IPS DF 4.7 (cell line): ENCODE data around the gene MAK.
"Not testable (repeated sequence)": the region's sequence is repeated elsewhere in the genome, so short reads cannot be mapped to it uniquely, and the experiment has no call there.

Source experiments
- DNase-seq: peaks from one replicate; pipeline ENCODE4 v3.0.0-alpha.2; 2013; ENCODE audit warnings: low spot score; ENCODE audit errors: extremely low read depth

Gene MAK

GRCh38 chr6:10853849-10854300 lies 15.5 kb upstream of the MAK start:
- DNase-seq: not testable (repeated sequence)

GRCh38 chr6:10852361-10852960 lies 14.1 kb upstream of the MAK start:
- no peak for DNase-seq

DNA sequence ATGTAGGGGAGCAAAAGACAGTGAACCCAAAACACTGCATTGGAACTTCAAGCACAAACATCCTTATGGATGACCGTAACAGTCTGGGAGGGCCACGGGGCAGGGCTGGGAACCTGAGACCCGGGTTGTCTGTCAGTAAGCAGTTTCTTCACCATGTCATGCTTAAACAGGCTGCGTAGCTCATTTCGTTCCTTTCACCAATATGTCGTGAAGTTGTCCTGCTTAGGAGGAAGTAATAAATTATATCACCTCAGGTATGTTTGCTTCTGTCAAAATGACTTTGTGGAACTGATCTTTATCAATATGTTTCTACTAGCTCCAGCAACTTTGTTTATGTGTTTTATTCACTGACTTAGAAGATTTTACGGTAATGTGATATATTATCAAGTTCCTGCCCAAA lies 12.4 kb upstream of the MAK start:
- no peak for DNase-seq

DNA sequence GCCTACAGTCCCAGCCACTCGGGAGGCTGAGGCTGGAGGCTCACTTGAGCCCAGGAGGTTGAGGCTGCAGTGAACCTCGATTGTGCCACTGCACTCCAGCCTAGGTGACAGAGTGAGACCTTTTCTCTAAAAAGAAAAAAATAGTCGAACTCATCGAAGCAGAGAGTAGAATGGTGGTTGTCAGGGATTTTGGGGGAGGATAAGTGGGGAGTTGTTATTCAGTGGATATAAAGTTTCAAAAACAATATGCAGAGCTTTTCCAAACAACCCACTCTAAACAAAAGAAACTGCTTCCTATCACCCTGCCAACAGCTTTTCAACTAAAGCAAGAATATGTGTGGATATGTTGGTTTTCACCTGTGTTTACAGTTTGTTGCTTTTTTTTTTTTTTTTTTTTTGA lies 11.6 kb upstream of the MAK start:
- DNase-seq: no peak

- no peak for DNase-seq
These were observed 9.3 kb upstream of the MAK start for GRCh38 chr6:10847684-10848083.

- DNase-seq: no peak
These were observed 5.2 kb upstream of the MAK start for GRCh38 chr6:10843554-10843953.

DNA sequence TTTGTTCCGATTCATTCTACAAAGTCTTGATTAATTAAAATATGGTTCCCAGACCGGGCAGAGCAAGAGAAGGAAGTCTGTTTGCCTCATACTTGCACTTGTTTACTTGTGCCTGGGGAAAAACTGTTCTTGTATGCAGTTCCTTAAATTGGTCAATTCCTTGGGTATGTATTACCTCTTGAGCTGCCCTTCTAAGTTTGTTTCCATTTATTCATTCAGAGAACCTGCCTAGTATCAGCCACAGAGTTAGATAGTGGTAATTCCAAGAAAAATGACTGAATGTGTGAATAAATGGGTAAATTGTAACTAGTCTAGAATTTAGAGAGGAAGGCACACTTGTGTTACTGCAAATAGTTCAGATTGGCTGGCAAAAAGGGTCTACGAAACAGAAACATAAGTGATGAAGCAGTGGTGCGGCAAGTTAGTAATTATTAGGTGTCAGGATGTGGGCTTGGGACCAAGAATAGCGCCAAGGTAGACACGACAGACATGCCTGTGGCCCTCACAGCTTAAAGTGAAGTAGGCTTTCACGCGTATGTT lies 525 bp upstream of the MAK start:
- DNase-seq: no peak

DNA sequence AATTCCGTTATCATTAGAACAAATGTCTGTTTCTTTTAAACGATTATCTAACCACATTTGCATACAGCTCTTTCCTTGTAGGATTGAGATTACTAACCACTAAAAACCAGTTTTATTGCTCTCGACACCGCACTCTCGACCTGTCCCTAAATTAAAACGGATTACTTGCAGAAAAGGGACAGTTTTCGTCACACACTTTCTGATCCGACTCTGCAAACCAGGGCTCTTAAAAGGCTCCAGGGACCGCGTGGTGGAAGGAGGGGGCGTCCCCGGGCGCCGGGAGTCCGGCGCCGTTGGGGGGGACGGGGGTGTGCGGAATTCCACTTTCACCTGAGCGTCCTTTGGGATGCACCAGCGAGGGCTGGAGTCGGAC lies 731 bp downstream of the MAK start:
- DNase-seq: no peak

DNA sequence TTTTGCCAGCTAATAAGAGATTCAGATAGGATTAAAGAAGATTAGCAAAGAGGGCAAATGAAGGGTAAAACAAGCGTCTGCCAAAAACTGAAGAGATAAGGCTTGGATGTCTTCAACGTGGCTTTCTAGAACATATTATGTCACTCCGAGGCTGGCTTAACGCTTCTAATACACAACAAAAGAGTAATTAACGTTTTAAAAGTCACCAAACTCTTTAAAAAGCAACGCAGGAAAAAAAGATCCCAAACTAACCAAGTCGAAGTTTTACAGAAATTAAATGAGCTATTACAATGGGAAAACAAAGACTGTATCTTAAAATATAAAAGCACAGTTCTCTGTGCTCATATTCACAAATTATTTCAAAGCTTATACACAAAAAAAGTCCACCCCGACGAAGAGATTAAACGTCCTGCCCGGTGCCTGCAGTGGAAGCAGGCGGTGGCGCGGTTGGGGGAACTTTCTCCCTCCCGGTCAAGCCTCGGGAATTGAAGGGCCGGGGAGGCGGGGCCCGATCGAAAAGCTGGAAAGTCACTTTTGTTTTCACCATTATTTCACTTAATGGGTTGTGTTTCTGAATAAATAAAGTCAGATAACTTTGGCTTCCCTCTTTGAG lies 1.2 kb downstream of the MAK start:
- no peak for DNase-seq

- no peak for DNase-seq
These were observed 3.5 kb downstream of the MAK start for GRCh38 chr6:10834823-10835222.

DNA sequence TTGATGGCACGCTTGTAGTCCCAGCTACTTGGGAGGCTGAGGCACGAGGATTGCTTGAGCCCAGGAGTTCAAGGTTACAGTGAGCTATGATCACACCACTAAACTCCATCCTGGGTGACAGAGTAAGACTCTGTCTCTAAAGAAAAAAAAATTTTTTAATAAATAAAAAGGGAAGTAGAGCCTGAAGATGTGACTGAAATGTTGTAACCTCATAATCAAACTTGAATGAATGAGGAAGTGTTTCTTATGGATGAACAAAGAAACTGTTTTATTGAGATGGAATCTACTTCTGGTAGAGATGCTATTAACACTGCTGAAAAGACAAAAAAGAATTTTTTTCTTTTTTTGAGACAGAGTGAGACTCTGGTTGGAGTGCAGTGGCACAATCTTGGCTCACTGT lies 6.7 kb downstream of the MAK start:
- no peak for DNase-seq

DNA sequence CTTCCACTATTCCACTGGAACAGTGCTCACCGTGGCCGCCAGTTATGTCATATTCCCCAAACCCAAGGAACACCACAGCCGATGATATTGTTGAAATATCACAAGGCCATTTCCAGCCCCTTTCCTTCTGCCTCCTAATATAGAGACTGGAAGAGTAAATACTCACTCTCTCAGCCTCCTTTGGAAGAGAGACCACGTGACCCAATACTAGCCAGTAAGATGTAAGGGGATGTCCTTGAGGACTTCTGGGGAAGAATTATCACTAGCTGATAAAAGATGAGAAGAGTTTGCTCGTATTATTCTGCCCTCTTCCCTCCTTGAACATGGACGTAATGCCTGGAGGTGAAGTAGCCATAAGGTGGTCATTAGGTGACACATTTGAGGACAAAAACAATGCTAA lies 13.5 kb downstream of the MAK start:
- DNase-seq: no peak

DNA sequence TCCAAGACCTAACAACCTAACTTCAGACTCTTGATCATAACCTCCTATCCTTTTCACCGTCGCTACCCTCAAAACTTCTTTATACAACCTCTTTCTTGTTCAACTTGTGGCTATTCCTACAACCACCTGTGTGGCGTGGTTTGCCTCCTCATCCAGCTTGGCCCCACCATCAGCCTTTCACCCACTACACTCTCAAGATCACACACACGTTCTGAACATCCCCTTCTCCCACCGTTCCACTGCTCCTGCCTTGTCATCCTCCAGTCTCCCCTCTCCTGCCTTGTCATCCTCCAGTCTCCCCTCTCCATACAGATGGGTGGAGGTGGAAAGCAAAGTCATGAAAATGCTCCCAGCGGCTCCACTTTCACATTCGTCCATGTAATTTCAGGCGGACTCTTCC lies 14.0 kb downstream of the MAK start:
- no peak for DNase-seq

- not testable (repeated sequence) for DNase-seq
These were observed 24.2 kb downstream of the MAK start for GRCh38 chr6:10814176-10814575.

GRCh38 chr6:10809098-10809497 lies 29.2 kb downstream of the MAK start:
- no peak for DNase-seq

DNA sequence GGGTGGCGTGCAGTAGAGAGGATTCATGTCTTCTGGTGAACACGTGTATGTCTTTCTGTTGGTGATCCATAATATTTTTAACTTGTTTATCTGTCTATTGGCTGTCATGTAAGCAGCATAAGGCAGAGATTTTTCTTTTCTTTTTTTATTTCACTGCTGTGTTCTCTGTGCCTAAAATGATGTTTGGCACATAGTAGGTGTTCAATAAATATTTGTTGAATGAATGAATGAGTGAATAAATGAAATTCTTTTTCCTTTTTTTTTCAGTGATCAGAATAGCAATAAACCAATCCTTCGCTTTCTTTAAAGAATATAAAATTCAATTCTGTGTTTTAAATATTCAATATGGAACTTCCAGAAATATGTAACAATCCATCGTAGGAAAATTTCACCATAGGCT lies 30.0 kb downstream of the MAK start:
- DNase-seq: no peak

- DNase-seq: no peak
These were observed 37.0 kb downstream of the MAK start for GRCh38 chr6:10801224-10801848.

GRCh38 chr6:10800810-10801209 lies 37.5 kb downstream of the MAK start:
- no peak for DNase-seq

DNA sequence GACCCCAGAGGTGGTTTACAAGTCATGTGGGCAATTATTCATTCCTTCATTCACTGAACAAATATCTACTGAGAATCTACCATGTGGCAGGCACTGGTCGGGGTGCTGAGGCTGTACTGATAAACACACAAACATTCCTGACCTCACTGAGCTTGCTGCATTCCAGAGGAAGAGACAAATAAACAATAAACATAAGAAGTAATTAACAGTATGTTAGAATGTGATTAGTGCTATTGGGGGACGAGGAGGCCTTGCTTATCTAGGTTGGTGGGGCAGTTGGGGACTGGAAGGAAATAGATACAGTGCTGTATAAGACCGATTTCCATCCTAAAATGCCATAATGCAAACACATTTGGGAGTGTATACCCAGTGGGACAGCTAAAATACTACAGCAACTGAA lies 44.1 kb downstream of the MAK start:
- no peak for DNase-seq

- no peak for DNase-seq
These were observed 44.6 kb downstream of the MAK start for GRCh38 chr6:10793695-10794094.

DNA sequence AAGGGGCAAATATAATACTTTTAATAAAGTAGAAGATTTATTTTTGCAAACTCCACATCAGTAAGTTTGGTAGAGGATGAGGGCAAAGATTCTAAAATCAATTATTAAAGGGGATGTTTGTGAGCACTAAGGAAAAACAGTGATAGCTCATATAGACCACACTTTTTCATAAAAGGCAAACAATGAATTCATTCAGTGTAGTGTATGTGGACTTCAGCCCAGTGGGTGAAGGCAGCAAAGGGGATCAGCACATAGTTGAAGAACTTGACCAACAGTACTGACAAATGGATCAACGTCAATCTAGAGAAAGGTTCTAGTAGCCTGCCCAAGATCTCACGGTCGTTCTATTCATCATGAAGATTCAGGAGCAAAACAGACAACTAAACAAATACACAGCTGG lies 45.3 kb downstream of the MAK start:
- no peak for DNase-seq

DNA sequence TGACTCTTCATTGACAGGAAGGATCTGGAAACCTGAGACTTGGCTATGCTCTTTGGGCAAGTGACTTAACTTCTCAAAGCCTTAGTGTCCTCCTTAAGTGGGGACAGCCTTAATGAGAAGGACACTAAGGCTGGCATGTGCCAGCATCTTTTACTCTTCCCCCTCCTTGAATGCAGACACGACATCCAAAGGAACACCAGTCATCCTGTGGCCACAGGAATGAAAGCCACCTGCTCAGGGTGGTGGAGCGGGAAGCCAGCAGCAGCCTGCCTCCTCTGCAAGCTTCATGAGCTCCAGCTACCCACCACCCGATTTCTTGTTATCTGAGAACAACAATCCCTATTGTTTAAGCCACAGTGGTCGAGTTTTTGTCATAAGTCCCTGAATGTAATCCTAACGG lies 46.2 kb downstream of the MAK start:
- no peak for DNase-seq

DNA sequence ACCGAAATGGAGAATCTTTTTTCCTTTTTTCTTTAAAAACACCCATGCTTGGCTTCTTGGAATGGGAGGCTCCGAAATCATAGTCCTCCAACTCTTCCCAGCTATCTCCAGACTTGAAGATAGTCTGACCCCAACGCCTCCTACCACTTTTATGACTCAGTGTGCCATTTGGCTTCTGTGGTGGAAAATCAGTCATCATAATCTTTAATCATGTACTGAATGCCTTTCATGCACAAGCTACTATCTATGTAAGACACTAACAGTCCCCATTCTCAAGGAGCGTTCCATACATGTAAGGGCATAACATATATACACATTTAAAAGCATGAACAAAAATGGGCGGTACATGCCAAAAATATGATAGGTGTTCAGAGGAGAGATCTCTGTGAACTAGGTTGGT lies 46.7 kb downstream of the MAK start:
- DNase-seq: no peak
